Left ventricle myocardium inferior (tissue), 1 donor: Measurements from ENCODE around the gene SLC22A12. TPM values are rescaled to one million over a fixed set of nuclear protein-coding genes. Genes with fewer than 3 reads are reported as not detected.

Experiments used
- DNase-seq: peaks from one replicate; pipeline ENCODE4 v3.0.0-alpha.2; 2020
- H3K27ac ChIP-seq: fragments of 200-600 bp; replicated peaks from 2 replicates; pipeline ENCODE4 v1.8.0; 2021
- H3K27me3 ChIP-seq: fragments of 200-600 bp; 2 replicates; pipeline ENCODE4 v1.8.0; 2021; ENCODE audit warnings: low read depth
- H3K36me3 ChIP-seq: fragments of 200-600 bp; 2 replicates; pipeline ENCODE4 v1.8.0; 2021
- H3K4me1 ChIP-seq: fragments of 200-600 bp; 2 replicates; pipeline ENCODE4 v1.8.0; 2021
- H3K4me3 ChIP-seq: fragments of 200-600 bp; 2 replicates; pipeline ENCODE4 v1.8.0; 2021; ENCODE audit warnings: mild to moderate bottlenecking, moderate library complexity
- H3K9me3 ChIP-seq: fragments of 200-600 bp; replicated peaks from 2 replicates; pipeline ENCODE4 v1.8.0; 2021
- CTCF ChIP-seq: fragments of 200-600 bp; IDR thresholded peaks from 2 replicates; pipeline ENCODE4 v1.8.0; 2021; ENCODE audit warnings: antibody characterized with exemption, mild to moderate bottlenecking, borderline replicate concordance
- intact Hi-C: fragments of 100-400 bp; cut with micrococcal nuclease; formaldehyde crosslinking; loops from one replicate; pipeline ENCODE4 v1.11.0; 2022
- total RNA-seq: library from RNA; stranded (reverse); fragmentation: NEBNext Ultra II Directional; extraction: Animal tissue kit (Norgen Biotek cat#: 25700); gene quantifications from one replicate; pipeline ENCODE4 v1.2.1, GENCODE V29; 2021
- donor health status: DM: no; HTN: yes; CAD: no; lungs with severe emphysema.

The SLC22A12 gene
- total RNA-seq, 1 donor from 2014 or later: not detected

GRCh38 chr11:64611869-64612646, 21.0 kb downstream of the SLC22A12 start:
- no peak for DNase-seq
- Histone ChIP-seq H3K9me3 (no peaks in the 10 kb centered on the region), H3K36me3 (no peaks in the 10 kb centered on the region), H3K4me1 (peaks cover 6% of the 10 kb centered on the region), H3K27me3 (peaks cover 31% of the 10 kb centered on the region), H3K4me3 (no peak overlapping the region), H3K27ac (no peak overlapping the region)
- TF ChIP-seq CTCF: no peak
- intact Hi-C loops: no loop called here

GRCh38 chr11:64613648-64614047, 22.6 kb downstream of the SLC22A12 start:
- H3K27ac ChIP-seq: no peak overlapping the region
- no peaks in the 10 kb centered on the region for H3K4me1 ChIP-seq
- no peaks in the 10 kb centered on the region for H3K36me3 ChIP-seq
- no peak for DNase-seq
- H3K27me3 ChIP-seq: peaks cover 15% of the 10 kb centered on the region
- H3K9me3 ChIP-seq: no peaks in the 10 kb centered on the region
- no peak overlapping the region for H3K4me3 ChIP-seq
- intact Hi-C loops: no loop called here
- no peak for TF ChIP-seq CTCF

- intact Hi-C loops: no loop called here
- Histone ChIP-seq H3K27ac (no peak overlapping the region), H3K9me3 (no peaks in the 10 kb centered on the region), H3K27me3 (peaks cover 3% of the 10 kb centered on the region), H3K4me1 (peaks cover under 1% of the 10 kb centered on the region), H3K36me3 (no peaks in the 10 kb centered on the region), H3K4me3 (no peak overlapping the region)
- no peak for DNase-seq
- TF ChIP-seq CTCF: no peak
Observed at GRCh38 chr11:64614917-64615316, 23.9 kb downstream of the SLC22A12 start.

- no peaks in the 10 kb centered on the region for H3K36me3 ChIP-seq
- no peak for TF ChIP-seq CTCF
- intact Hi-C loops: no loop called here
- H3K9me3 ChIP-seq: no peaks in the 10 kb centered on the region
- H3K27ac ChIP-seq: no peak overlapping the region
- no peaks in the 10 kb centered on the region for H3K27me3 ChIP-seq
- H3K4me3 ChIP-seq: no peak overlapping the region
- DNase-seq: no peak
- H3K4me1 ChIP-seq: peaks cover 10% of the 10 kb centered on the region
Observed at GRCh38 chr11:64616817-64617216, 25.8 kb downstream of the SLC22A12 start.

- Histone ChIP-seq H3K9me3 (no peaks in the 10 kb centered on the region), H3K4me1 (peaks cover 10% of the 10 kb centered on the region), H3K27ac (no peak overlapping the region), H3K27me3 (no peaks in the 10 kb centered on the region), H3K4me3 (no peak overlapping the region), H3K36me3 (no peaks in the 10 kb centered on the region)
- no peak for TF ChIP-seq CTCF
- intact Hi-C loops: no loop called here
- DNase-seq: no peak
Observed at GRCh38 chr11:64619196-64619595, 28.2 kb downstream of the SLC22A12 start.
